WERI-Rb-1 (cell line): ENCODE measurements around the gene UGT1A1.
A peak's percentile ranks its signal among the peaks of the same experiment; 100 is the strongest.

ENCODE experiments used
- DNase-seq: peaks from one replicate; pipeline ENCODE4 v3.0.0-alpha.2; 2020
- H3K27ac ChIP-seq: fragments of 250-450 bp; sonication (Bioruptor Pico); 2 replicates; pipeline ENCODE4 v1.5.1; 2020; ENCODE audit warnings: mild to moderate bottlenecking, moderate library complexity
- H3K27me3 ChIP-seq: fragments of 250-450 bp; sonication (Bioruptor Pico); 2 replicates; pipeline ENCODE4 v1.5.1; 2021; ENCODE audit warnings: mild to moderate bottlenecking, low read depth, moderate library complexity; ENCODE audit not compliant: insufficient read depth, severe bottlenecking
- H3K36me3 ChIP-seq: fragments of 250-450 bp; sonication (Bioruptor Pico); 2 replicates; pipeline ENCODE4 v1.5.1; 2020; ENCODE audit warnings: mild to moderate bottlenecking, moderate library complexity
- H3K4me3 ChIP-seq: 2 replicates; pipeline ENCODE4 v1.5.1; 2011; ENCODE audit warnings: low read depth, mild to moderate bottlenecking, control low read depth, low read length
- H3K9me3 ChIP-seq: fragments of 250-450 bp; sonication (Bioruptor Pico); 2 replicates; pipeline ENCODE4 v1.5.1; 2021; ENCODE audit warnings: mild to moderate bottlenecking, moderate library complexity; ENCODE audit not compliant: severe bottlenecking
- TF ChIP-seq, protein P1 (sequence below): IDR thresholded peaks from 2 replicates; pipeline ENCODE4 v1.5.1; 2011; ENCODE audit warnings: low read depth, mild to moderate bottlenecking, control low read depth, inconsistent platforms, low read length

The UGT1A1 gene

DNA sequence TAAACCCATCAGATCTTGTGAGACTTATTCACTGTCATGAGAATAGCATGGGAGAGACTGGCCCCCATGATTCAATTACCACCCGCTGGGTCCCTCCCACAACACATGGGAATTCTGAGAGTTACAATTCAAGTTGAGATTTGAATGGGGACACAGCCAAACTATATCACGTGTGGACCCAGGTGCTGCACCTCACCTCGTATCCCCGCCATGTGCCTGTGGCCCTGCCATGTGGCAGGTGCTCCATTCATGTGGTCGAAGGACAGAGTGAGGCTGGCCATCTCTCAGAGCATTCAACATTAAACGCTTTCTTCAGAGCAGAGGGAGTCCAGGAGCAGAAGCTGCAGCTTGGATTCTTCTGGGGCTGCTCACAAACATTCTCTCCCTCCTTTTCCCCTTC is 50.3 kb downstream of the UGT1A1 start:
- H3K27ac ChIP-seq, result no peak overlapping the region
- DNase-seq, result peak; percentile 2
- TF ChIP-seq, protein P1, sequence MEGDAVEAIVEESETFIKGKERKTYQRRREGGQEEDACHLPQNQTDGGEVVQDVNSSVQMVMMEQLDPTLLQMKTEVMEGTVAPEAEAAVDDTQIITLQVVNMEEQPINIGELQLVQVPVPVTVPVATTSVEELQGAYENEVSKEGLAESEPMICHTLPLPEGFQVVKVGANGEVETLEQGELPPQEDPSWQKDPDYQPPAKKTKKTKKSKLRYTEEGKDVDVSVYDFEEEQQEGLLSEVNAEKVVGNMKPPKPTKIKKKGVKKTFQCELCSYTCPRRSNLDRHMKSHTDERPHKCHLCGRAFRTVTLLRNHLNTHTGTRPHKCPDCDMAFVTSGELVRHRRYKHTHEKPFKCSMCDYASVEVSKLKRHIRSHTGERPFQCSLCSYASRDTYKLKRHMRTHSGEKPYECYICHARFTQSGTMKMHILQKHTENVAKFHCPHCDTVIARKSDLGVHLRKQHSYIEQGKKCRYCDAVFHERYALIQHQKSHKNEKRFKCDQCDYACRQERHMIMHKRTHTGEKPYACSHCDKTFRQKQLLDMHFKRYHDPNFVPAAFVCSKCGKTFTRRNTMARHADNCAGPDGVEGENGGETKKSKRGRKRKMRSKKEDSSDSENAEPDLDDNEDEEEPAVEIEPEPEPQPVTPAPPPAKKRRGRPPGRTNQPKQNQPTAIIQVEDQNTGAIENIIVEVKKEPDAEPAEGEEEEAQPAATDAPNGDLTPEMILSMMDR, result no peak
- H3K27me3 ChIP-seq, result no peaks in the 10 kb centered on the region
- no peaks in the 10 kb centered on the region for H3K9me3 ChIP-seq
- no peaks in the 10 kb centered on the region for H3K36me3 ChIP-seq
- H3K4me3 ChIP-seq, result no peak overlapping the region

DNA sequence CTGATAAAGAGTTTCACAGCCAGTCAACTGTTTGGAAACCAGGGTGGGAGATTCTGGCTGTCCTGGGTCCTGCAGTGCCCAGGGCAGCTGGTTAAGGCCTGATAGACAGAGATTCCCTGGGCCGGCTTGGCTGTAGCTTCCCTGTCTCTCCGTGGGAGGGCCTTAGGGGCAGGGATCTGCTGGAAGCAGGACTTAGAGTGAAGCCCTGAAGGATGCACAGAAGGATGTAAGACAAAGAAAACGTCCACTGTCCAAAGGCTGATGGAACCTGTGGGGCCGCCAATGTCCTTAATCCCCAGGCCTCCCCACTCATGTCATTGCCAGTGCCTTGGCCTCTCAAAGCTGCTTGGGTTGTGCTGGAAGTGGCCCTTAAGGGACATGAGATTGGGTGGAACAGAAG is 51.0 kb downstream of the UGT1A1 start:
- TF ChIP-seq, protein P1, result no peak
- H3K27ac ChIP-seq, result no peak overlapping the region
- no peaks in the 10 kb centered on the region for H3K9me3 ChIP-seq
- no peaks in the 10 kb centered on the region for H3K27me3 ChIP-seq
- H3K36me3 ChIP-seq, result no peaks in the 10 kb centered on the region
- no peak overlapping the region for H3K4me3 ChIP-seq
- DNase-seq, result peak; percentile 5

DNA sequence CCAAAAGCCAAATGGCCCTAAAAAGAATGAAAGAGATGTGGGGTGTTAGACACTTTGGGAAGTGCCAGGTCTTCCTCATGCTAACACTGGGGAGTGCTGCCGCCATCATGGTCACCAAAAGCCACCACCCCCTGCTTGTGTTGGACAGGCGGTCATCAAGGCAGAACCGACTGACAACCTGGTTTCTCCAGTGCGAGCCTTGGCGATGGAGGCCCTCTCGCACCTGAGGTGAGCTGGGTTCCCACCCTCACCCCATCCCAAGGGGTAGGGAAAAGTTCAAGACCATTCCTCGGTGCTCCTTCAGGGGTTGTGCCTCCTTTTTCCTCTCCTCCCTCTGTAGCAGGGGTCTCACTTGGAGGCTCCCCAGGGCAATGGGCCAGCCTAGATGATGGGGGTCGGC is 51.7 kb downstream of the UGT1A1 start:
- Histone ChIP-seq H3K9me3 (no peaks in the 10 kb centered on the region), H3K36me3 (no peaks in the 10 kb centered on the region), H3K27ac (no peak overlapping the region), H3K27me3 (no peaks in the 10 kb centered on the region), H3K4me3 (no peak overlapping the region)
- TF ChIP-seq, protein P1, result no peak
- peak; percentile 2 for DNase-seq

DNA sequence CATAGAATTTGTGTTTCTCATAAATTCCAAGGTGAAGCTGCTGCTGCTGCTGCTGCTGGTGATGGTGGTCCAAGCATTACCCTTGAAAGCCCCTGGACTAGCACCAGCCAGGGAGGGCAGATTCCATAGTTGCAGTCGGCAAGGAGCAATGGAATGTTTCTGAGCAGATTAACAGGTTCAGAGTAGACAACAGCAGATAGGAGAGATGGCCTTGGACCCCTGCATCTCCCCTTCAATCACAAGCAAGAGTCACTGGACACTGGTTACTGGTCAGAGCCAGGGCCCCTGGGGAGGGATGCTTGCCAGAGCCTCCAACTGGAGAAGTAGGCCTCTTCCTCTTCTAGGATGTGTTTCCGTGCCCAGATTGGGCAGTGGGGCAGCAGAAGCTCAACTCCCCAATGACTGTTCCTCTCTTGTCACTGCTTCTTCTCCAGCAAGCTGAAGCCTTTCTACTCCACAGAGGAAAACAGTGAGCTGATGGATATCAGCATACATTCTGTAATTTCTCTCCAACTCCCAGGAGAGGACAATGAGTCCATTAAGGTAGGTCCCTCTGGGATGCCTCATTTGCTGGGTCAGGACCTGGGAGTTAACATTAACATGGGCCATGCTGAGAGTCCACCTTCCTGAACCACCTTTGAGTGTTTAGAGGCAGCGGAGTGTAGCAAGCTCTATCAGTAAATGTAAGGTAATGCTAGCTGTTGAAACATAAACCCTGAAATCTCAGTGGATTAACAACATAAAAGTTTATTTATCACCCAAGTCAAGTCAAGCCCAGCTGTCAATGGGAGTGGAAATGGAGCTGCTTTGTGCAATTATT is 53.4 kb downstream of the UGT1A1 start:
- H3K27me3 ChIP-seq, result no peaks in the 10 kb centered on the region
- no peak overlapping the region for H3K4me3 ChIP-seq
- H3K36me3 ChIP-seq, result no peaks in the 10 kb centered on the region
- TF ChIP-seq, protein P1, result no peak
- DNase-seq, result peak; percentile 2
- no peaks in the 10 kb centered on the region for H3K9me3 ChIP-seq
- H3K27ac ChIP-seq, result no peak overlapping the region

DNA sequence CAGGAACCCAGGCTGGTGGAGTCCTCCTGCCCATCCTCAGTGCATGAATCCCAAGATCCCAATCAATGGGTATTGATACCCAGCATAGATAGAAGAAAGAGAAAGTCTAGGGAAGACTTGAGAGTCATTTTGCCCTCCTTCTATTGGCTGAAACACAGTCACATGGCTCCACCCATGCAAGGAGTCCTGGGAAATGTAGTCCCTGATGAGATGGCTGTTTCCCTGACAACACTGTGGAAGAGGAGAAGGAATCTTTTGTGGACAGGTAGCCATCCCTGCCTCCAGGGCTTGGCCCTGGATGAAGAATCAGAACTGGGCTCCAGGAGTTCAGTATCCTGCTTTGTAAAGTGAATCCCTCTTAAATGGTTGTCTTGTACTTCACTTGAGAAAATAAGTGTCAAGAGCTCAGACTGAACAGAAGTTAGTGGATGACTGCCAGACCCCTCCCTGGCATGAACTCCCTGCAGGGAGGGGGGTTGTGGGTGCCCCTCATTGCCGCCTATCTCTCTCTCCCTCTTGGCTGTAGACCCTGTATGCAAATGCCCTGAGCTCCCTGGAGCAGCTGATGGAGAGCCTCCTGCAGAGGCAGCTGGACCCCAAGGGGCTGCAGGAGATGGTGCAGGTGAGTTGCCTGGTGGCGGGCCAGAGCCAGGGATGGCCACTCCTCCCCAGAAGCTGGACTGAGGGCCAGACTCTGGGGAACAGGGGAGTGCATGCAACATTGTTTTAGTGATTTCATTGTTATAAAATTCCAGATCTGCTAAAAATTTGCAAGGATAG is 54.2 kb downstream of the UGT1A1 start:
- H3K4me3 ChIP-seq, result no peak overlapping the region
- no peaks in the 10 kb centered on the region for H3K27me3 ChIP-seq
- H3K9me3 ChIP-seq, result no peaks in the 10 kb centered on the region
- peak; percentile 6 for DNase-seq
- H3K27ac ChIP-seq, result no peak overlapping the region
- no peaks in the 10 kb centered on the region for H3K36me3 ChIP-seq
- TF ChIP-seq, protein P1, result no peak
